ENCODE measurements around the gene FUBP1.
"Not testable (repeated sequence)": the region's sequence is repeated elsewhere in the genome, so short reads cannot be mapped to it uniquely, and the experiment has no call there.

Gene FUBP1

GRCh38 chr1:77942400-77943140 is 36.3 kb downstream of the FUBP1 start:
- no peak for DNase-seq

GRCh38 chr1:77940921-77941570 is 37.8 kb downstream of the FUBP1 start:
- no peak for DNase-seq

GRCh38 chr1:77938651-77939050 is 40.2 kb downstream of the FUBP1 start:
- DNase-seq: no peak

- no peak for DNase-seq
Measured at GRCh38 chr1:77929806-77930205, 49.1 kb downstream of the FUBP1 start.

GRCh38 chr1:77927414-77927813 is 51.5 kb downstream of the FUBP1 start:
- no peak for DNase-seq

GRCh38 chr1:77926561-77927357 is 52.1 kb downstream of the FUBP1 start:
- no peak for DNase-seq

- DNase-seq: no peak
Measured at GRCh38 chr1:77925956-77926355, 52.9 kb downstream of the FUBP1 start.

- DNase-seq: no peak
Measured at GRCh38 chr1:77925518-77925917, 53.4 kb downstream of the FUBP1 start.

- DNase-seq: not testable (repeated sequence)
Measured at GRCh38 chr1:77918918-77919317, 60.0 kb downstream of the FUBP1 start.

- no peak for DNase-seq
Measured at GRCh38 chr1:77910116-77910515, 68.8 kb downstream of the FUBP1 start.

GRCh38 chr1:77906624-77907023 is 72.2 kb downstream of the FUBP1 start:
- DNase-seq: no peak

- no peak for DNase-seq
Measured at GRCh38 chr1:77906019-77906545, 72.8 kb downstream of the FUBP1 start.

GRCh38 chr1:77905603-77906002 is 73.3 kb downstream of the FUBP1 start:
- DNase-seq: no peak

GRCh38 chr1:77900687-77901293 is 78.1 kb downstream of the FUBP1 start:
- peak; percentile 36 for DNase-seq

- DNase-seq: no peak
Measured at GRCh38 chr1:77899647-77900320, 79.1 kb downstream of the FUBP1 start.

Data from DMS79 treated with DMSO at 0.1 percent for 48 hours (cell line).